ENCODE measurements around the gene PCDHGA10. TPM values are rescaled to one million over a fixed set of nuclear protein-coding genes. Genes with fewer than 3 reads are reported as not detected.
"Not testable (repeated sequence)": the region's sequence is repeated elsewhere in the genome, so short reads cannot be mapped to it uniquely, and the experiment has no call there.

The PCDHGA10 gene
- total and polyA plus RNA-seq, 4 donors: 0.89 to 12.9 (median 3.3) TPM

GRCh38 chr5:141389153-141390042 lies 23.4 kb upstream of the PCDHGA10 start:
- WGBS, 2 donors: 35 to 41% methylated on average over 77 of the region's 77 CpGs
- Histone ChIP-seq H3K36me3 (ENCODE audit: control insufficient read depth in 4 of 4, insufficient read depth in 4 of 4, low read length in 4 of 4) (peaks cover 0 to 19% (median 0%) of the 10 kb centered on the region in 4 donors), H3K4me1 (ENCODE audit: control insufficient read depth in 5 of 5, insufficient read depth in 5 of 5, low read length in 5 of 5) (no peaks in the 10 kb centered on the region), H3K27ac (ENCODE audit: low read depth in 1 of 2, low read length in 1 of 2) (no peak overlapping the region), H3K9ac (ENCODE audit: insufficient read depth in 1 of 2, low read length in 2 of 2) (no peak overlapping the region), H3K4me3 (no peak overlapping the region), H3K27me3 (ENCODE audit: control insufficient read depth in 3 of 3, insufficient read depth in 3 of 3, low read length in 2 of 3) (peaks cover 0 to 2% (median 0%) of the 10 kb centered on the region in 3 donors), H3K9me3 (ENCODE audit: control insufficient read depth in 4 of 4, insufficient read depth in 3 of 4, low read length in 3 of 4) (peaks cover 3 to 48% (median 22%) of the 10 kb centered on the region in 4 donors)
- TF ChIP-seq CTCF (IDR thresholded peaks at IDR 0.05; ENCODE audit: control extremely low read depth, extremely low read depth): no peak
- DNase-seq (no peak), ATAC-seq (ENCODE audit: insufficient read depth, low FRiP score) (no peak)

- ATAC-seq (ENCODE audit: insufficient read depth, low FRiP score) (no peak), DNase-seq (peak in 1 of 3 donors; percentile 17)
- Histone ChIP-seq H3K36me3 (ENCODE audit: control insufficient read depth in 4 of 4, insufficient read depth in 4 of 4, low read length in 4 of 4) (peaks cover 0 to 19% (median 0%) of the 10 kb centered on the region in 4 donors), H3K4me1 (ENCODE audit: control insufficient read depth in 5 of 5, insufficient read depth in 5 of 5, low read length in 5 of 5) (no peaks in the 10 kb centered on the region), H3K9me3 (ENCODE audit: control insufficient read depth in 4 of 4, insufficient read depth in 3 of 4, low read length in 3 of 4) (peaks cover 3 to 42% (median 20%) of the 10 kb centered on the region in 4 donors), H3K4me3 (no peak within 1 kb of the TSS), H3K27ac (ENCODE audit: low read depth in 1 of 2, low read length in 1 of 2) (no peak within 1 kb of the TSS), H3K9ac (ENCODE audit: insufficient read depth in 1 of 2, low read length in 2 of 2) (no peak within 1 kb of the TSS), H3K27me3 (ENCODE audit: control insufficient read depth in 3 of 3, insufficient read depth in 3 of 3, low read length in 2 of 3) (peaks cover 0 to 2% (median 0%) of the 10 kb centered on the region in 3 donors)
- 27 to 28% methylated on average over 38 of the region's 38 CpGs for WGBS, 2 donors
- TF ChIP-seq CTCF (IDR thresholded peaks at IDR 0.05; ENCODE audit: control extremely low read depth, extremely low read depth): no peak
These were observed 20.2 kb upstream of the PCDHGA10 start, which contains the start of gene PCDHGA8 for GRCh38 chr5:141392429-141393198. PCDHGA8 (plus strand) TSS chr5:141392633; CDS start chr5:141392814, 181 bp downstream.

GRCh38 chr5:141393267-141393666 lies 19.5 kb upstream of the PCDHGA10 start:
- WGBS, 2 donors: 34 to 35% methylated on average over 21 of the region's 21 CpGs
- no peaks in the 10 kb centered on the region for H3K4me1 ChIP-seq (ENCODE audit: control insufficient read depth in 5 of 5, insufficient read depth in 5 of 5, low read length in 5 of 5)
- H3K9ac ChIP-seq (ENCODE audit: insufficient read depth in 1 of 2, low read length in 2 of 2): no peak overlapping the region
- DNase-seq (no peak), ATAC-seq (ENCODE audit: insufficient read depth, low FRiP score) (no peak)
- H3K4me3 ChIP-seq: no peak overlapping the region
- H3K36me3 ChIP-seq (ENCODE audit: control insufficient read depth in 4 of 4, insufficient read depth in 4 of 4, low read length in 4 of 4): peaks cover 0 to 17% (median 0%) of the 10 kb centered on the region in 4 donors
- peaks cover 0 to 2% (median 0%) of the 10 kb centered on the region in 3 donors for H3K27me3 ChIP-seq (ENCODE audit: control insufficient read depth in 3 of 3, insufficient read depth in 3 of 3, low read length in 2 of 3)
- peaks cover 3 to 44% (median 19%) of the 10 kb centered on the region in 4 donors for H3K9me3 ChIP-seq (ENCODE audit: control insufficient read depth in 4 of 4, insufficient read depth in 3 of 4, low read length in 3 of 4)
- H3K27ac ChIP-seq (ENCODE audit: low read depth in 1 of 2, low read length in 1 of 2): no peak overlapping the region
- TF ChIP-seq CTCF (IDR thresholded peaks at IDR 0.05; ENCODE audit: control extremely low read depth, extremely low read depth): no peak

GRCh38 chr5:141394401-141395187 lies 18.2 kb upstream of the PCDHGA10 start:
- not testable (repeated sequence) for H3K4me1 ChIP-seq (ENCODE audit: control insufficient read depth in 5 of 5, insufficient read depth in 5 of 5, low read length in 5 of 5); H3K27ac ChIP-seq (ENCODE audit: low read depth in 1 of 2, low read length in 1 of 2); DNase-seq; H3K4me3 ChIP-seq; H3K27me3 ChIP-seq (ENCODE audit: control insufficient read depth in 3 of 3, insufficient read depth in 3 of 3, low read length in 2 of 3); H3K9ac ChIP-seq (ENCODE audit: insufficient read depth in 1 of 2, low read length in 2 of 2); ATAC-seq (ENCODE audit: insufficient read depth, low FRiP score)
- peaks cover 0 to 16% (median 0%) of the 10 kb centered on the region in 4 donors for H3K36me3 ChIP-seq (ENCODE audit: control insufficient read depth in 4 of 4, insufficient read depth in 4 of 4, low read length in 4 of 4)
- 34 to 36% methylated on average over 41 to 45 of the region's 53 CpGs for WGBS, 2 donors
- H3K9me3 ChIP-seq (ENCODE audit: control insufficient read depth in 4 of 4, insufficient read depth in 3 of 4, low read length in 3 of 4): peaks cover 3 to 39% (median 17%) of the 10 kb centered on the region in 4 donors

Measured in lung (tissue), 12 donors.